ENCODE data around the gene FMN2.

FMN2 gene

DNA sequence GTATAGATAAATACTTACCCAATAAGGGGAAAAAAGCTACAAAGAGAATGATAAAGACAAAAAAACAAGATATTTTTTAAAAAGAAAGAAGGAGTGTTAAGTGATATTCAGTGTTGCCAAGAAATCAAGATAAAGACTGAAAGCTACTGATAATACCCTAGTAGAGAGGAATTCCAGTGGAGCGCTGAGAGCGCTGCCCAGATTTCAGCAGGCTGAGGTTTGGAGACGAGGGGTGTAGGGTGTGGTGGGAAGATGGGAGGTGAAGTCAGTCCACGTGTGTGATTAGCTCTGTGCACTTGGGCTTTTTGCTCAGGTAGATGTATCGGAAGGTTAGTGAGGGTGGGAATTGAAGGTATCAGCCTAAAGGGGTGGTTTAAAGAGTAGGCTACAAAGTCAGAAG, 47.8 kb downstream of the FMN2 start (continued):
- TF ChIP-seq ZNF596 (tag by site-specific recombination; IDR thresholded peaks at IDR 0.05) (no peak), SP3 (tag by site-specific recombination; IDR thresholded peaks at IDR 0.05) (no peak)

DNA sequence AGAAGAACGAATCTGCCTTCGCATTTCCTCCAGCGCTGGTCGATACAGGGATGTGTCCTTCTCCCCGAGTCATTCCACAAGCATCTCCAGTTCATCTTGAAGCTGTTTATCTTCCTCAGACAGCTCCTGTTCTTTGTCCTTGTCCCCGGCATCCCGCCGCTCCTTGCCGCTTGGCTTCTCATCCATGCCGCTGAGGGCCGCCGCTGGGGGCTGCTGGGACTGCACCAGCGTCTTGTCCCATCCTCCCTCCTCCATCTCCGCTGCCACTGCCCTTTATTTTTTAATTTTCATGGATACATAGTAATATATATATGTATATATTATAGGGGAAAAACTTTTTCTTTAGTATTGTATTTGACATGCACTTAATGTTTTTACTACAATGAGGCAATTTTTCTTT, 53.4 kb downstream of the FMN2 start:
- peaks cover 0 to 12% of the 10 kb centered on the region in 2 experiments; a peak in 2 of 3 replicates for H3K36me3 ChIP-seq (ENCODE audit: control insufficient read depth in 2 of 2, insufficient read depth in 1 of 2, low read length in 2 of 2)
- ChIA-PET POLR2A (no interaction called here), CTCF (no interaction called here)
- no peak overlapping the region for H3K27ac ChIP-seq (ENCODE audit: extremely low read depth, low read depth, low read length)
- TF ChIP-seq ZFP69B (tag by site-specific recombination; IDR thresholded peaks at IDR 0.05) (no peak), FEZF1 (tag by site-specific recombination; IDR thresholded peaks at IDR 0.05) (no peak), ZNF473 (tag by site-specific recombination; IDR thresholded peaks at IDR 0.05) (no peak), ZNF768 (tag by site-specific recombination; IDR thresholded peaks at IDR 0.05) (no peak), ZFP37 (tag by site-specific recombination; IDR thresholded peaks at IDR 0.05) (no peak), ZBTB8A (tag by site-specific recombination; IDR thresholded peaks at IDR 0.05) (no peak)
- TF ChIP-seq, protein P1, sequence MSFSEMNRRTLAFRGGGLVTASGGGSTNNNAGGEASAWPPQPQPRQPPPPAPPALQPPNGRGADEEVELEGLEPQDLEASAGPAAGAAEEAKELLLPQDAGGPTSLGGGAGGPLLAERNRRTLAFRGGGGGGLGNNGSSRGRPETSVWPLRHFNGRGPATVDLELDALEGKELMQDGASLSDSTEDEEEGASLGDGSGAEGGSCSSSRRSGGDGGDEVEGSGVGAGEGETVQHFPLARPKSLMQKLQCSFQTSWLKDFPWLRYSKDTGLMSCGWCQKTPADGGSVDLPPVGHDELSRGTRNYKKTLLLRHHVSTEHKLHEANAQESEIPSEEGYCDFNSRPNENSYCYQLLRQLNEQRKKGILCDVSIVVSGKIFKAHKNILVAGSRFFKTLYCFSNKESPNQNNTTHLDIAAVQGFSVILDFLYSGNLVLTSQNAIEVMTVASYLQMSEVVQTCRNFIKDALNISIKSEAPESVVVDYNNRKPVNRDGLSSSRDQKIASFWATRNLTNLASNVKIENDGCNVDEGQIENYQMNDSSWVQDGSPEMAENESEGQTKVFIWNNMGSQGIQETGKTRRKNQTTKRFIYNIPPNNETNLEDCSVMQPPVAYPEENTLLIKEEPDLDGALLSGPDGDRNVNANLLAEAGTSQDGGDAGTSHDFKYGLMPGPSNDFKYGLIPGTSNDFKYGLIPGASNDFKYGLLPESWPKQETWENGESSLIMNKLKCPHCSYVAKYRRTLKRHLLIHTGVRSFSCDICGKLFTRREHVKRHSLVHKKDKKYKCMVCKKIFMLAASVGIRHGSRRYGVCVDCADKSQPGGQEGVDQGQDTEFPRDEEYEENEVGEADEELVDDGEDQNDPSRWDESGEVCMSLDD (tag by site-specific recombination; IDR thresholded peaks at IDR 0.05), result no peak
- TF ChIP-seq, protein P2, sequence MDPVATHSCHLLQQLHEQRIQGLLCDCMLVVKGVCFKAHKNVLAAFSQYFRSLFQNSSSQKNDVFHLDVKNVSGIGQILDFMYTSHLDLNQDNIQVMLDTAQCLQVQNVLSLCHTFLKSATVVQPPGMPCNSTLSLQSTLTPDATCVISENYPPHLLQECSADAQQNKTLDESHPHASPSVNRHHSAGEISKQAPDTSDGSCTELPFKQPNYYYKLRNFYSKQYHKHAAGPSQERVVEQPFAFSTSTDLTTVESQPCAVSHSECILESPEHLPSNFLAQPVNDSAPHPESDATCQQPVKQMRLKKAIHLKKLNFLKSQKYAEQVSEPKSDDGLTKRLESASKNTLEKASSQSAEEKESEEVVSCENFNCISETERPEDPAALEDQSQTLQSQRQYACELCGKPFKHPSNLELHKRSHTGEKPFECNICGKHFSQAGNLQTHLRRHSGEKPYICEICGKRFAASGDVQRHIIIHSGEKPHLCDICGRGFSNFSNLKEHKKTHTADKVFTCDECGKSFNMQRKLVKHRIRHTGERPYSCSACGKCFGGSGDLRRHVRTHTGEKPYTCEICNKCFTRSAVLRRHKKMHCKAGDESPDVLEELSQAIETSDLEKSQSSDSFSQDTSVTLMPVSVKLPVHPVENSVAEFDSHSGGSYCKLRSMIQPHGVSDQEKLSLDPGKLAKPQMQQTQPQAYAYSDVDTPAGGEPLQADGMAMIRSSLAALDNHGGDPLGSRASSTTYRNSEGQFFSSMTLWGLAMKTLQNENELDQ (tag by site-specific recombination; IDR thresholded peaks at IDR 0.05; ENCODE audit: low read depth), result no peak
- H3K4me1 ChIP-seq (ENCODE audit: control insufficient read depth, insufficient read depth, low read length), result no peaks in the 10 kb centered on the region
- no peaks in the 10 kb centered on the region for H3K9me3 ChIP-seq (ENCODE audit: control insufficient read depth, insufficient read depth, low read depth, low read length)
- no peak overlapping the region for H3K4me3 ChIP-seq (ENCODE audit: low read depth, low read length)

- POLR2A ChIA-PET, result no interaction called here
These were observed 56.6 kb downstream of the FMN2 start for GRCh38 chr1:240148333-240148732.

GRCh38 chr1:240149484-240150094, 57.9 kb downstream of the FMN2 start:
- H3K9me3 ChIP-seq (ENCODE audit: control insufficient read depth, insufficient read depth, low read depth, low read length), result no peaks in the 10 kb centered on the region
- CTCF ChIA-PET, result interaction anchor here (0.6 to 7.4 kb wide), 58 partner anchors 9 to 991 kb away, joined by 3 to 120 read pairs (median 4); partner anchors contain the start of gene FMN2
- H3K27ac ChIP-seq (ENCODE audit: extremely low read depth, low read depth, low read length), result no peak overlapping the region
- no peaks in the 10 kb centered on the region for H3K4me1 ChIP-seq (ENCODE audit: control insufficient read depth, insufficient read depth, low read length)
- peaks cover 0 to 3% of the 10 kb centered on the region in 2 experiments; a peak in 2 of 3 replicates for H3K36me3 ChIP-seq (ENCODE audit: control insufficient read depth in 2 of 2, insufficient read depth in 1 of 2, low read length in 2 of 2)
- POLR2A ChIA-PET, result no interaction called here
- TF ChIP-seq ZNF350 (tag by site-specific recombination; IDR thresholded peaks at IDR 0.05) (no peak), KLF9 (tag by site-specific recombination; IDR thresholded peaks at IDR 0.05; ENCODE audit: low read depth) (no peak), ZNF2 (tag by site-specific recombination; IDR thresholded peaks at IDR 0.05) (peak; percentile 86; the same call in 1 of the 2 replicates), ZNF660 (tag by site-specific recombination; IDR thresholded peaks at IDR 0.05) (peak; percentile 68; the same call in 1 of the 2 replicates)
- no peak overlapping the region for H3K4me3 ChIP-seq (ENCODE audit: low read depth, low read length)

More at GRCh38 chr1:240148333-240148732, 56.6 kb downstream of the FMN2 start:
- CTCF ChIA-PET, result interaction anchor here (1.5 to 7.4 kb wide), 4 partner anchors 9 to 122 kb away, joined by 7 to 120 read pairs (median 50); no protein-coding TSS in a partner anchor
- Histone ChIP-seq H3K27ac (ENCODE audit: extremely low read depth, low read depth, low read length) (no peak overlapping the region), H3K36me3 (ENCODE audit: control insufficient read depth in 2 of 2, insufficient read depth in 1 of 2, low read length in 2 of 2) (peaks cover 0 to 10% of the 10 kb centered on the region in 2 experiments; a peak in 2 of 3 replicates), H3K4me3 (ENCODE audit: low read depth, low read length) (no peak overlapping the region), H3K4me1 (ENCODE audit: control insufficient read depth, insufficient read depth, low read length) (no peaks in the 10 kb centered on the region), H3K9me3 (ENCODE audit: control insufficient read depth, insufficient read depth, low read depth, low read length) (no peaks in the 10 kb centered on the region)
- 0 out of 2 replicates have a peak, but pooled peaks have one; percentile 12 for TF ChIP-seq PRDM1 (tag by site-specific recombination; IDR thresholded peaks at IDR 0.05)
- TF ChIP-seq ZNF596 (tag by site-specific recombination; IDR thresholded peaks at IDR 0.05), result peak; percentile 91
- TF ChIP-seq ZNF629 (tag by site-specific recombination; IDR thresholded peaks at IDR 0.05), result no peak
- TF ChIP-seq GLIS1 (tag by site-specific recombination; IDR thresholded peaks at IDR 0.05), result no peak
